GM23248 (cell line): ENCODE measurements around the gene PSMD14. TPM values are rescaled to one million over a fixed set of nuclear protein-coding genes. Genes with fewer than 3 reads are reported as not detected.

ENCODE experiments used
- DNase-seq: peaks from one replicate; pipeline ENCODE4 v3.0.0-alpha.2; 2015
- H2AFZ ChIP-seq: fragments of 200-600 bp; sonication (generic); 2 replicates; pipeline ENCODE4 v1.6.1; 2016; ENCODE audit warnings: antibody characterized with exemption
- H3F3A ChIP-seq: fragments of 200-600 bp; sonication (generic); 2 replicates; pipeline ENCODE4 v1.6.1; 2016; ENCODE audit warnings: mild to moderate bottlenecking, antibody characterized with exemption, mixed run types; ENCODE audit not compliant: insufficient read depth
- H3K27ac ChIP-seq: fragments of 200-600 bp; sonication (generic); 2 replicates; pipeline ENCODE4 v1.5.1; 2016; ENCODE audit warnings: mild to moderate bottlenecking
- H3K27me3 ChIP-seq: fragments of 200-600 bp; sonication (generic); replicated peaks from 2 replicates; pipeline ENCODE4 v1.6.1; 2016; ENCODE audit warnings: mild to moderate bottlenecking; ENCODE audit not compliant: insufficient read depth
- H3K36me3 ChIP-seq: fragments of 200-600 bp; sonication (generic); 2 replicates; pipeline ENCODE4 v1.6.1; 2016; ENCODE audit warnings: low read depth, mild to moderate bottlenecking
- H3K4me1 ChIP-seq: fragments of 200-600 bp; sonication (generic); 2 replicates; pipeline ENCODE4 v1.6.1; 2016; ENCODE audit warnings: mild to moderate bottlenecking; ENCODE audit not compliant: insufficient read depth
- H3K4me2 ChIP-seq: fragments of 200-600 bp; sonication (generic); one replicate; pipeline ENCODE4 v1.6.1; 2016; ENCODE audit warnings: mild to moderate bottlenecking; ENCODE audit not compliant: unreplicated experiment
- H3K4me3 ChIP-seq: fragments of 200-600 bp; sonication (generic); 2 replicates; pipeline ENCODE4 v1.5.1; 2016; ENCODE audit warnings: mild to moderate bottlenecking
- H3K79me2 ChIP-seq: fragments of 200-600 bp; sonication (generic); 2 replicates; pipeline ENCODE4 v1.6.1; 2016; ENCODE audit warnings: mild to moderate bottlenecking; ENCODE audit not compliant: insufficient read depth
- H3K9ac ChIP-seq: fragments of 200-600 bp; sonication (generic); 2 replicates; pipeline ENCODE4 v1.6.1; 2016; ENCODE audit warnings: mild to moderate bottlenecking
- H3K9me2 ChIP-seq: fragments of 200-600 bp; sonication (generic); 2 replicates; pipeline ENCODE4 v1.6.1; 2016; ENCODE audit warnings: mixed run types, mild to moderate bottlenecking, moderate library complexity; ENCODE audit not compliant: insufficient read depth
- H3K9me3 ChIP-seq: fragments of 200-600 bp; sonication (generic); one replicate; pipeline ENCODE4 v1.6.1; 2017; ENCODE audit warnings: low read depth
- H4K20me1 ChIP-seq: fragments of 200-600 bp; sonication (generic); 2 replicates; pipeline ENCODE4 v1.6.0; 2016; ENCODE audit not compliant: insufficient read depth
- EZH2 ChIP-seq: fragments of 200-600 bp; sonication (generic); IDR thresholded peaks from 2 replicates; pipeline ENCODE4 v1.6.1; 2018; ENCODE audit warnings: antibody characterized with exemption, mild to moderate bottlenecking; ENCODE audit not compliant: insufficient read depth, poor library complexity, severe bottlenecking
- EZH2phosphoT487 ChIP-seq: fragments of 200-600 bp; sonication (generic); IDR thresholded peaks from 2 replicates; pipeline ENCODE4 v1.6.1; 2018; ENCODE audit warnings: antibody characterized with exemption, moderate library complexity, mild to moderate bottlenecking, low read depth; ENCODE audit not compliant: insufficient read depth
- WGBS, 2 experiments: methylation state at CpG; one replicate each; pipeline ENCODE4 v1.1.6; 2015 to 2017; ENCODE audit warnings: low lambda C conversion rate in 2 of 2, low coverage in 1 of 2; ENCODE audit errors: missing lambda C conversion rate in 2 of 2; 5-methylcytosine and 5-hydroxymethylcytosine counted together
- in situ Hi-C: fragments of 300-500 bp; cut with MboI; formaldehyde crosslinking; loops from 2 replicates; pipeline ENCODE4 v1.15.0; 2020
- polyA plus RNA-seq: library from polyadenylated mRNA; unstranded; fragments of >200 nt; fragmentation: Nextera tagmentation; extraction: Ambion mirVana; gene quantifications from 2 replicates; pipeline ENCODE4 v1.2.1, GENCODE V29; 2016
- total RNA-seq: library from RNA; depleted of rRNA; stranded (reverse); fragments of >200 nt; shearing (Covaris generic); gene quantifications from 2 replicates; pipeline ENCODE4 v1.2.3, GENCODE V29; 2014

The PSMD14 gene
- total and polyA plus RNA-seq, 2 experiments from 2014 or later, result 94.4 to 96.0 TPM

- H3K4me3 ChIP-seq, result no peak overlapping the region
- H3K79me2 ChIP-seq, result no peaks in the 10 kb centered on the region
- DNase-seq, result no peak
- H2AFZ ChIP-seq, result no peak overlapping the region
- H3K36me3 ChIP-seq, result no peaks in the 10 kb centered on the region
- H3K9me2 ChIP-seq, result no peaks in the 10 kb centered on the region
- H3F3A ChIP-seq, result no peaks in the 10 kb centered on the region
- H4K20me1 ChIP-seq, result no peaks in the 10 kb centered on the region
- H3K9me3 ChIP-seq, result no peaks in the 10 kb centered on the region
- 13 to 15% methylated on average over 41 of the region's 41 CpGs for WGBS, 2 experiments
- H3K27me3 ChIP-seq, result peaks cover 70% of the 10 kb centered on the region
- no peak for TF ChIP-seq EZH2
- TF ChIP-seq EZH2phosphoT487, result no peak
- no peak overlapping the region for H3K4me2 ChIP-seq
- H3K4me1 ChIP-seq, result peaks cover 3% of the 10 kb centered on the region; the same call in 1 of the 2 replicates
- H3K9ac ChIP-seq, result no peak overlapping the region
- H3K27ac ChIP-seq, result no peak overlapping the region
- in situ Hi-C loops, result no loop called here
These were observed 108.6 kb downstream of the PSMD14 start for GRCh38 chr2:161416708-161417437.

- 23 to 25% methylated on average over 21 of the region's 21 CpGs for WGBS, 2 experiments
- Histone ChIP-seq H3K4me3 (no peak overlapping the region), H3F3A (no peaks in the 10 kb centered on the region), H3K36me3 (no peaks in the 10 kb centered on the region), H3K27ac (no peak overlapping the region), H3K27me3 (peaks cover 78% of the 10 kb centered on the region), H3K79me2 (no peaks in the 10 kb centered on the region), H3K4me1 (no peaks in the 10 kb centered on the region), H3K9me3 (no peaks in the 10 kb centered on the region), H2AFZ (no peak overlapping the region), H3K4me2 (no peak overlapping the region), H3K9me2 (no peaks in the 10 kb centered on the region), H3K9ac (no peak overlapping the region), H4K20me1 (no peaks in the 10 kb centered on the region)
- in situ Hi-C loops, result no loop called here
- no peak for DNase-seq
- peak; percentile 78; the same call in 1 of the 2 replicates for TF ChIP-seq EZH2phosphoT487
- no peak for TF ChIP-seq EZH2
These were observed 109.4 kb downstream of the PSMD14 start for GRCh38 chr2:161417438-161418274.

GRCh38 chr2:161418275-161418714 lies 110.1 kb downstream of the PSMD14 start:
- Histone ChIP-seq H3K9me3 (no peaks in the 10 kb centered on the region), H3K4me3 (peak overlapping the region; percentile 16; the same call in 1 of the 2 replicates), H3F3A (no peaks in the 10 kb centered on the region), H3K79me2 (no peaks in the 10 kb centered on the region), H3K4me2 (peak overlapping the region; percentile 4), H3K9ac (no peak overlapping the region), H3K4me1 (no peaks in the 10 kb centered on the region), H3K36me3 (no peaks in the 10 kb centered on the region), H3K9me2 (no peaks in the 10 kb centered on the region), H3K27me3 (peaks cover 84% of the 10 kb centered on the region), H4K20me1 (no peaks in the 10 kb centered on the region), H3K27ac (no peak overlapping the region), H2AFZ (peak overlapping the region; percentile 3; the same call in 1 of the 2 replicates)
- peak; percentile 37; the same call in 1 of the 2 replicates for TF ChIP-seq EZH2phosphoT487
- peak; percentile 88 for TF ChIP-seq EZH2
- 8 to 9% methylated on average over 15 of the region's 15 CpGs for WGBS, 2 experiments
- in situ Hi-C loops, result no loop called here
- no peak for DNase-seq
